ENCODE results near the gene KCND2. TPM values are rescaled to one million over a fixed set of nuclear protein-coding genes. Genes with fewer than 3 reads are reported as not detected.

Gene KCND2
- total RNA-seq, 2 experiments from 2014 or later, result not detected

DNA sequence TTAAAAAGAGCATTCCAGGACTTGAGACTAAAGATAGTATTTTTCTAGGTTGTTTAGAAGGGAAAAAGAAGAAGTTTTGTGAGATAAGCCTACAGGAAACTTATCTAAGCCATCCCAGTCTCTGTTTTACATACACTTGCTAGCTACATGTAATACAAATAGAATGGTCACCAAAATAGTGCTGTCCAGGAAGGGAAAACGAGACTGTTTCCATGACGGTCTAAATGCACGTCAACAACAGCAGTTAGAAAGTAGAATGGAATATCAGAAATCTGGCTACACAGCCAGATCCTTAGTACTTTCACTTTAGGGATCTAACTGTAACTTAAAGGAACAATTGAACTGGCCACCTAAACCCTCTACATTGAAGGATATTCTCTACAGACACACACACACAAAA lies 467.4 kb downstream of the KCND2 start:
- Histone ChIP-seq H2AFZ (ENCODE audit: low read length) (no peak overlapping the region), H3K9me2 (ENCODE audit: insufficient read depth, low read length) (no peaks in the 10 kb centered on the region), H3K4me1 (ENCODE audit: insufficient read depth, low read length, poor library complexity, severe bottlenecking) (no peaks in the 10 kb centered on the region), H3K27ac (ENCODE audit: low read depth, low read length, poor library complexity, severe bottlenecking) (no peak overlapping the region), H3K79me2 (ENCODE audit: insufficient read depth, low read depth, low read length) (no peaks in the 10 kb centered on the region), H3K9me3 (ENCODE audit: low read length) (no peaks in the 10 kb centered on the region), H4K20me1 (ENCODE audit: insufficient read depth, low read length) (no peaks in the 10 kb centered on the region), H3K36me3 (ENCODE audit: insufficient read depth, low read length) (no peaks in the 10 kb centered on the region), H3K4me2 (ENCODE audit: low read length) (no peak overlapping the region), H3K4me3 (ENCODE audit: low read depth, low read length, poor library complexity, severe bottlenecking) (no peak overlapping the region)
- POLR2A ChIA-PET, result no interaction called here
- DNase-seq (ENCODE audit: low spot score), result no peak
- intact Hi-C loops (cut with micrococcal nuclease; ENCODE audit: unreplicated experiment), result no loop called here
- no TSS peak for BruUV-seq (replicated peaks)
- CTCF ChIA-PET (ENCODE audit: unreplicated experiment), result no interaction called here
- TF ChIP-seq EZH2phosphoT487 (IDR thresholded peaks at IDR 0.05; ENCODE audit: borderline replicate concordance, low read depth, low read length), result no peak
- TF ChIP-seq, protein P1, sequence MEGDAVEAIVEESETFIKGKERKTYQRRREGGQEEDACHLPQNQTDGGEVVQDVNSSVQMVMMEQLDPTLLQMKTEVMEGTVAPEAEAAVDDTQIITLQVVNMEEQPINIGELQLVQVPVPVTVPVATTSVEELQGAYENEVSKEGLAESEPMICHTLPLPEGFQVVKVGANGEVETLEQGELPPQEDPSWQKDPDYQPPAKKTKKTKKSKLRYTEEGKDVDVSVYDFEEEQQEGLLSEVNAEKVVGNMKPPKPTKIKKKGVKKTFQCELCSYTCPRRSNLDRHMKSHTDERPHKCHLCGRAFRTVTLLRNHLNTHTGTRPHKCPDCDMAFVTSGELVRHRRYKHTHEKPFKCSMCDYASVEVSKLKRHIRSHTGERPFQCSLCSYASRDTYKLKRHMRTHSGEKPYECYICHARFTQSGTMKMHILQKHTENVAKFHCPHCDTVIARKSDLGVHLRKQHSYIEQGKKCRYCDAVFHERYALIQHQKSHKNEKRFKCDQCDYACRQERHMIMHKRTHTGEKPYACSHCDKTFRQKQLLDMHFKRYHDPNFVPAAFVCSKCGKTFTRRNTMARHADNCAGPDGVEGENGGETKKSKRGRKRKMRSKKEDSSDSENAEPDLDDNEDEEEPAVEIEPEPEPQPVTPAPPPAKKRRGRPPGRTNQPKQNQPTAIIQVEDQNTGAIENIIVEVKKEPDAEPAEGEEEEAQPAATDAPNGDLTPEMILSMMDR (conservative IDR thresholded peaks at IDR 0.05; ENCODE audit: low read length), result no peak

DNA sequence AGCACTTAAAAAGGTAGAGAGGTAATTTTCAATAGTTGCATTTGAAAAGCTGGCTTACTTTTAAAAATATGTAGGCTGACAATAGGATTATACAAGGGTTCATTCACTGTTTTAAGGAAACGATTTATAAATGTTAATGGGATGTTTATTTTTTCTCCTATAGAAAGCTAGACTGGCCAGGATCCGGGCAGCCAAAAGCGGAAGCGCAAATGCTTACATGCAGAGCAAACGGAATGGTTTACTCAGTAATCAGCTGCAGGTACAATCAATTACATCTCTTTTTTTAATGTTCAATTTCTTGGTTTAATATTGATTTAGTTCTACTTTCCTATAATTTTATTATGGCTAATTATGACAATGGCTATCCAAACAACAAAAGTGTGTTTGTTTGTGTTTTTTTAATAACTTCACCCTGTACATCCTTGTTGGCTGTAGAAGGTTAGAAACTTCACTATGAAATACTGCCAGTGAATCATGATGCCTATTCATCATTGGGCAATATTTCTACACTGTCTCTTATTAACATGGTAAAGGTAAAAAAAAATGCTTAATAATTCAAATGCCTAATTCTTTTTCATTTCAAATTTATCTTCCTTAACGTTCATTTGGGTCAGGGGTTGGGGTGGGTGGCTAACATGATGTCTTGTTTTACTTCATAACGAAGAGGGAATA lies 468.5 kb downstream of the KCND2 start:
- Histone ChIP-seq H3K4me2 (ENCODE audit: low read length) (no peak overlapping the region), H3K4me1 (ENCODE audit: insufficient read depth, low read length, poor library complexity, severe bottlenecking) (no peaks in the 10 kb centered on the region), H3K36me3 (ENCODE audit: insufficient read depth, low read length) (no peaks in the 10 kb centered on the region), H3K9me2 (ENCODE audit: insufficient read depth, low read length) (no peaks in the 10 kb centered on the region), H3K79me2 (ENCODE audit: insufficient read depth, low read depth, low read length) (no peaks in the 10 kb centered on the region), H3K27ac (ENCODE audit: low read depth, low read length, poor library complexity, severe bottlenecking) (no peak overlapping the region), H3K9me3 (ENCODE audit: low read length) (no peaks in the 10 kb centered on the region), H3K4me3 (ENCODE audit: low read depth, low read length, poor library complexity, severe bottlenecking) (no peak overlapping the region), H4K20me1 (ENCODE audit: insufficient read depth, low read length) (no peaks in the 10 kb centered on the region), H2AFZ (ENCODE audit: low read length) (no peak overlapping the region)
- TF ChIP-seq, protein P1 (conservative IDR thresholded peaks at IDR 0.05; ENCODE audit: low read length), result no peak
- TF ChIP-seq EZH2phosphoT487 (IDR thresholded peaks at IDR 0.05; ENCODE audit: borderline replicate concordance, low read depth, low read length), result no peak
- intact Hi-C loops (cut with micrococcal nuclease; ENCODE audit: unreplicated experiment), result no loop called here
- CTCF ChIA-PET (ENCODE audit: unreplicated experiment), result no interaction called here
- DNase-seq (ENCODE audit: low spot score), result no peak
- BruUV-seq (replicated peaks), result no TSS peak
- POLR2A ChIA-PET, result no interaction called here

DNA sequence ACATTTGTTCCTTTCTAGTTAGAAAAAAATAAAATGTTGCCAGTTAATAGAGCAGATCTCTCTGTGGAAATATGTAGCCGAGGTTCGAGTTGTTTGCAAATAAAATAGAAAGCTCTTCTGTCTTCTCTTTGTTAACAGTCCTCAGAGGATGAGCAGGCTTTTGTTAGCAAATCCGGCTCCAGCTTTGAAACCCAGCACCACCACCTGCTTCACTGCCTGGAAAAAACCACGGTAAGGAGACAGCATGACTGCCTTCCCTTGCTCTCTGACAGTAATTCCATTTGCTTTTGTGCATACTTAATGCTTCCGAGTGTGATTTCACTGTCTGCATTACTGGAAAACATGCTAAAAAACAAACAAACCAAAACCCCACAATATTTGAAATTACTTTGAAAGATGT lies 469.4 kb downstream of the KCND2 start:
- Histone ChIP-seq H2AFZ (ENCODE audit: low read length) (no peak overlapping the region), H3K36me3 (ENCODE audit: insufficient read depth, low read length) (no peaks in the 10 kb centered on the region), H3K9me2 (ENCODE audit: insufficient read depth, low read length) (no peaks in the 10 kb centered on the region), H3K4me2 (ENCODE audit: low read length) (no peak overlapping the region), H4K20me1 (ENCODE audit: insufficient read depth, low read length) (no peaks in the 10 kb centered on the region), H3K4me3 (ENCODE audit: low read depth, low read length, poor library complexity, severe bottlenecking) (no peak overlapping the region), H3K27ac (ENCODE audit: low read depth, low read length, poor library complexity, severe bottlenecking) (no peak overlapping the region), H3K4me1 (ENCODE audit: insufficient read depth, low read length, poor library complexity, severe bottlenecking) (no peaks in the 10 kb centered on the region), H3K9me3 (ENCODE audit: low read length) (no peaks in the 10 kb centered on the region), H3K79me2 (ENCODE audit: insufficient read depth, low read depth, low read length) (no peaks in the 10 kb centered on the region)
- BruUV-seq (replicated peaks), result no TSS peak
- ChIA-PET CTCF (ENCODE audit: unreplicated experiment) (no interaction called here), POLR2A (interaction anchor here (0.7 kb wide), 1 partner anchor 33 kb away, joined by 3 read pairs; no protein-coding TSS in a partner anchor)
- no peak for DNase-seq (ENCODE audit: low spot score)
- intact Hi-C loops (cut with micrococcal nuclease; ENCODE audit: unreplicated experiment), result no loop called here
- no peak for TF ChIP-seq EZH2phosphoT487 (IDR thresholded peaks at IDR 0.05; ENCODE audit: borderline replicate concordance, low read depth, low read length)
